Measurements from ENCODE around the gene TENT4A.

The TENT4A gene

DNA sequence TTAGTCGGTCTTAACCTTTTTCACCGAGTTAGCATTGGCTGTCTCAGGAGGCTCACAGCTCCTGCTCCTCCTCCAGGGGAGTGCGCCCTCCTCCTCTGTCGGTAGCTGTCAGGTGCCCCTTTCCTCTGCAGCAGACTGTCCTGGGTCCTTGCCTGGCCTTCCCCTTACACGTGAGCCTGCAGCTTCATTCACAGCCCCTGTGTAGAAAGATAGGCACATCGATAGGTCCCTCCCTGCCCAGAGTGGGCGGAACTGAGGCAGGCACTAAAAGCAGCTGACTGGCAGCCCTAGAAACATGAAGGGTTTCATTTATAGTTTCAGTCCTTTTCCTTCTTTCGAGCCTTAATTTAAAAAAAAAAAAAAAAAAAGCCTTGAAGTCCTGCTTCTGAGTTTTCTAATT is 17.2 kb downstream of the TENT4A start:
- no peaks in the 10 kb centered on the region for H3K36me3 ChIP-seq (ENCODE audit: control insufficient read depth, insufficient read depth, low read length)
- no peaks in the 10 kb centered on the region for H3K27me3 ChIP-seq (ENCODE audit: control insufficient read depth, insufficient read depth, low read length, poor library complexity, severe bottlenecking)
- H3K9me3 ChIP-seq (ENCODE audit: control insufficient read depth, low read length), result no peaks in the 10 kb centered on the region
- WGBS, 2 experiments, result 62 to 70% methylated on average over 7 to 8 of the region's 8 CpGs
- H3K27ac ChIP-seq (ENCODE audit: insufficient read depth, low read depth, low read length, poor library complexity, severe bottlenecking), result no peak overlapping the region
- H3K4me3 ChIP-seq (ENCODE audit: insufficient read depth, low read depth, low read length), result no peak overlapping the region
- peaks cover 36% of the 10 kb centered on the region for H3K4me1 ChIP-seq (ENCODE audit: control insufficient read depth, insufficient read depth, low read length)

DNA sequence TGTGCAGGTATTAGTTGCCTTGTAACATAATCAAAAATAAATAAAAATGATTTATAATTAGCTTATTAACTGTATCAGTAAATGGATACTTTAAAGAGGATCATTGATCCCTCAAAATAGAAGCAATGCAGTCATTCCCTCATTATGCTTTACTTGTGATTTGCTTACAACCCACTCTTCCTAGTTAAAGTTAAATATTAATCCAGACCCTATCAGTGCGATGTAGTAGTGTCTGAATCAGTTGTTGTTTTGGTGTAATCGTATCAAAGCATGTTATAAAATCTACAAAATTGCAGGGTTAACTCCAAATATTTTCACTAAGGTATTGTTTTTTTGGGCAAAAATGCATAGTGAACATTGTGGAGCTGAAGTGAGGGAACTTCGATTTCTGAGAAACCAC is 17.6 kb downstream of the TENT4A start:
- Histone ChIP-seq H3K4me3 (ENCODE audit: insufficient read depth, low read depth, low read length) (no peak overlapping the region), H3K27ac (ENCODE audit: insufficient read depth, low read depth, low read length, poor library complexity, severe bottlenecking) (no peak overlapping the region), H3K4me1 (ENCODE audit: control insufficient read depth, insufficient read depth, low read length) (peaks cover 36% of the 10 kb centered on the region), H3K9me3 (ENCODE audit: control insufficient read depth, low read length) (no peaks in the 10 kb centered on the region), H3K36me3 (ENCODE audit: control insufficient read depth, insufficient read depth, low read length) (no peaks in the 10 kb centered on the region), H3K27me3 (ENCODE audit: control insufficient read depth, insufficient read depth, low read length, poor library complexity, severe bottlenecking) (no peaks in the 10 kb centered on the region)
- WGBS, 2 experiments, result 75 to 98% methylated on average over 3 of the region's 3 CpGs

DNA sequence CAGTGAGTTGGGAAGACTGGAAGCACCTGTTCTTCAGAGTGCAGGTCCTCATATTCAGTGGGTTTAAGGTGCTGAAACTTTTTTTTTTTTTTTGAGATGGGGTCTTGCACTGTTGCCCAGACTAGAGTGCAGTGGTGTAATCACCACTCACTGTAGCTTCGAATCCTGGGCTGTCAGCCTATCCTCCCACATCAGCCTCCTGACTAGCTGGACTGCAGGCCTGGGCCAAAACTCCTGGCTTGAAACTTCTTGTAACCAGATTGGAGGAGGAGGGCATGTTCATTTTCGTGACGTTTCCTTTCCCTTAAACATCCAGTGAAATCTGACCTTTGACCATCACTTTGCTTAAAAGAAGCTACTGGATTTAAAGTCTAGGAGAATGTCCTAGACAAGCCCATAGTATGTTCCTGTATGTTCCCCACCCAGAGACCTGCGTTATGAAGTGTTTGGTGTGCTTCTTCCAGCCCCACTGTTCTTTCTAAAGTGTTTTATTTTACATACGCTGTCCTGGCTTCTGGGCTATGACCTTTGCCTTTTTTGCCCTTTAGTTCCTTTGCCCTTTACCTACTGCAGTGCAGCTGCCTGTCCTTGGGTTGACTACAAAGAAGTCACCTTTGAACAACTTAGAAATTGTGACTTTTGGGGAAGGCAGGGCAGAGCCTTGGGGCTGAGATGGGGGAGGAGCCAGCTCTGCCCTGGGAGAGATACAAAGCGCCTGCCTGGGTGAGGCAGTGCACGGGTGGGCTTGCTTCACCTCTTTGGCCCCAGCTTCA is 18.4 kb downstream of the TENT4A start:
- Histone ChIP-seq H3K27me3 (ENCODE audit: control insufficient read depth, insufficient read depth, low read length, poor library complexity, severe bottlenecking) (no peaks in the 10 kb centered on the region), H3K27ac (ENCODE audit: insufficient read depth, low read depth, low read length, poor library complexity, severe bottlenecking) (no peak overlapping the region), H3K4me3 (ENCODE audit: insufficient read depth, low read depth, low read length) (no peak overlapping the region), H3K36me3 (ENCODE audit: control insufficient read depth, insufficient read depth, low read length) (no peaks in the 10 kb centered on the region), H3K4me1 (ENCODE audit: control insufficient read depth, insufficient read depth, low read length) (peaks cover 36% of the 10 kb centered on the region), H3K9me3 (ENCODE audit: control insufficient read depth, low read length) (no peaks in the 10 kb centered on the region)
- 85 to 86% methylated on average over 7 of the region's 7 CpGs for WGBS, 2 experiments

DNA sequence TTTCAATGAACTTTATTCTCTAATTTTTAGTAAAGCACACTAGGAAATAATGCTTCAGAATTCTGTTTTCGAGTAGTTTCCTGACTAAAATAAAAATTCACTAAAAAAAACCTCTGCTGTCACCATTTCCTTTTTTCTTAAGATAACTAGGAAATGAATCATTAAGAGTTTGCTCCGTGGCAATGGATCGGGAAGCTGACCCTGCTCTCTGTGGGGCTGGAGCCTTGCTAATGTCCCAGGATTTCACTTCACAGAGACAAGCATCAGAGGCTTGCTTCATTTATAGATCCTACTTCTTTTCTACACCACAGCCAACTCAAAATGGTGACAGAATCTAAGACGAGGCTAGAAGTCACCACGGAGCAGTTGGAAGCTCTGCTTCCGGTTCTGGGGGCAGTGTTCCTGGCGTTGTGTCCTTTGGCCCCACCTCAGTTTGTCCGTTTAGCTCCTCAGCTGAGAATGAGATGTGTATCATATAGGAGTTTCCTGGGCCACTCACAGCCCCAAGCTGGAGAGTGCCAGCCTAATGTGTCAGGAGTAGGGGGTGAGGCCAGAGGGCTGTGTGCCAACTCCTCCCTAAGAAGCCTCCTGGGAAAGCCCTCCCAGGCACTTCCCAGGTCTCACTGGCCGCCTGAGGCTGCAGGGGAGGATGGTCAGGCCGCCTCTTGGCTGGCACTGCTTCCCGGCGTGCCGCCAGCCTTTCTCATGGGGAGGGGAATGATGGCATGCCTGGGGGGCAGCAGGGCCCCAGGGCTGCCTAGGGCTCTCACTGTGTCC is 19.6 kb downstream of the TENT4A start:
- Histone ChIP-seq H3K4me3 (ENCODE audit: insufficient read depth, low read depth, low read length) (no peak overlapping the region), H3K9me3 (ENCODE audit: control insufficient read depth, low read length) (no peaks in the 10 kb centered on the region), H3K27ac (ENCODE audit: insufficient read depth, low read depth, low read length, poor library complexity, severe bottlenecking) (no peak overlapping the region), H3K36me3 (ENCODE audit: control insufficient read depth, insufficient read depth, low read length) (peaks cover 5% of the 10 kb centered on the region), H3K4me1 (ENCODE audit: control insufficient read depth, insufficient read depth, low read length) (peaks cover 29% of the 10 kb centered on the region), H3K27me3 (ENCODE audit: control insufficient read depth, insufficient read depth, low read length, poor library complexity, severe bottlenecking) (no peaks in the 10 kb centered on the region)
- WGBS, 2 experiments, result 94 to 95% methylated on average over 13 of the region's 13 CpGs

DNA sequence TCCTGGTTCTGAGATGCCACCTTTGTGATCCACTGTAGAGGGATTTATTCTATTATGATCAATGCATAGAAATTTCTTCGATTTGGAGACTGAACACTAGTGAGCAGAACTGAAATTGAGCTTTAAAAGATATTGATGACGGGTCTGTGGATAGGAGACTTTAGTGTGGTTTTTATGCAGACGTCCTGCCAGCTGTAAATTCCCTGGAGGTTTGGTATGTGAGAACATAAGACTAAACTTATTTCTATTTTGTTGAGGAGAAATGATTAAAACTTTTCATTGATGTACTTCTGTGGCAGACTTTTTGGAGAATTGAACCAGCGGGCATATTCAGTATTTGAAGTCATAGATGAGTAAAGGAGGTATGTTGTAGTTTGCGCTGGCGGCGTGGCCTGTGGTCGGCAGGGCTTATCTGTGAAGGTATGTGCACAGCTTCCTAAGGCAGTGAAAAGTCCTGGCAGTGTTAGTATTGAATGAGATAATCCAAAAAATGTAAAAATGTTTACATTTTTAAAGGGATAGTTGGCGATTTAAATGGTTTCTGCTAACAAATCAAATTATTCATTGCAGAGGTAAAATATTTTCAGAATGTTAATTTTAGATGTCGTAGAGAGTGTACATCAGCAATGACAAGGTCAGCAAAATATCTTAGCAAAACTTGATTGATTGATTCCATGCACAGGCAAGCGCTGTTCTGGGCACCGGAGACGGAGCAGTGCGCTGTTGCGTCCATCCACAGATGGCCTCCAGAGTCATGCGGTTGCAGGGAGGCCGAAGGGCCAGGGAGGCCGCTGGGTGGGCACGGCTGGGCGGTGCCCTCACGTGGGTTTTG is 20.4 kb downstream of the TENT4A start:
- no peaks in the 10 kb centered on the region for H3K27me3 ChIP-seq (ENCODE audit: control insufficient read depth, insufficient read depth, low read length, poor library complexity, severe bottlenecking)
- WGBS, 2 experiments, result 86 to 88% methylated on average over 21 of the region's 21 CpGs
- no peaks in the 10 kb centered on the region for H3K9me3 ChIP-seq (ENCODE audit: control insufficient read depth, low read length)
- no peak overlapping the region for H3K4me3 ChIP-seq (ENCODE audit: insufficient read depth, low read depth, low read length)
- no peak overlapping the region for H3K27ac ChIP-seq (ENCODE audit: insufficient read depth, low read depth, low read length, poor library complexity, severe bottlenecking)
- peaks cover 6% of the 10 kb centered on the region for H3K36me3 ChIP-seq (ENCODE audit: control insufficient read depth, insufficient read depth, low read length)
- H3K4me1 ChIP-seq (ENCODE audit: control insufficient read depth, insufficient read depth, low read length), result peaks cover 22% of the 10 kb centered on the region

DNA sequence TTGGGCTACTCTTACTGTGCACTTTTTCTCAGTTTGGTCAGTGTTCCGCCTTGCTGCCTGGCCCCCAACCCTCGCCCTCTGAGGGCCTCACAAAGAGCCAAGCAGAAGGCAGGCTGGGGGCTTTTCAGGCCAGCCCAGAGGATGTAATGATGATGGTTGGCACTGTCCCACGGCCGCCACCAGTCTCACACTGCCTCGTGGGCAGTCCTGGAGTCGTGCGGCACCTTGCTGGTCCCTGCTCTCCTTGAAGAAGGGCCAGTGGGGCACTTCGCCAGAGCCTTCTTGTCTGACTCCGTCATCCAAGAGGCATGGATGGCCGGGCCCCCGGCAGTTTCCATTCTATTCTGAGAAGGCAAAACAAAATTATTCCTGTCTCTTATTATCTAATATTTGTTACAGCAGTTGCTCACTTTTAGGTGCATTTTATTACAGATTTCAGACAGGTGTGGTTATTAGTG is 21.0 kb downstream of the TENT4A start:
- no peaks in the 10 kb centered on the region for H3K27me3 ChIP-seq (ENCODE audit: control insufficient read depth, insufficient read depth, low read length, poor library complexity, severe bottlenecking)
- H3K9me3 ChIP-seq (ENCODE audit: control insufficient read depth, low read length), result no peaks in the 10 kb centered on the region
- H3K4me3 ChIP-seq (ENCODE audit: insufficient read depth, low read depth, low read length), result no peak overlapping the region
- H3K36me3 ChIP-seq (ENCODE audit: control insufficient read depth, insufficient read depth, low read length), result peaks cover 10% of the 10 kb centered on the region
- WGBS, 2 experiments, result 84 to 86% methylated on average over 11 of the region's 11 CpGs
- H3K4me1 ChIP-seq (ENCODE audit: control insufficient read depth, insufficient read depth, low read length), result peaks cover 19% of the 10 kb centered on the region
- H3K27ac ChIP-seq (ENCODE audit: insufficient read depth, low read depth, low read length, poor library complexity, severe bottlenecking), result no peak overlapping the region

DNA sequence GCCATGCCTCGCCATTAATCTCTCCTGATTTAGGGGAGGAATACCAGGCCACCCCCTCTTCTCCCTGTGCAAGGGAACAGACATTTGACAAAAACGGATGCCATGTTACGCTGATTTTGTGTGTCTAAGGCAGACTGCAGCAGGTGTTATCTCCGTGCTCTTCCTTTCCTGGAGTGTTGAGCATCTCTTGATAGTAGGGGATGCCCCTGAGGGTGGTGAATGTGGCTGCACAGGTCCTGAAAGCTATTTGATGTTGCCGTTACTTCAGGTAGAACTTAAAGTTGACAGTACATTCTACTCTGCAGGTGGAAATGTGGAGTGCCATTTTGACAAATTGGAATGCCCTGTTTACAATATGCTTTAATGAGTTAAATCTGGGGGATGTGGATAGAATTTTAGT is 21.5 kb downstream of the TENT4A start:
- 93 to 96% methylated on average over 5 of the region's 5 CpGs for WGBS, 2 experiments
- H3K27me3 ChIP-seq (ENCODE audit: control insufficient read depth, insufficient read depth, low read length, poor library complexity, severe bottlenecking), result no peaks in the 10 kb centered on the region

DNA sequence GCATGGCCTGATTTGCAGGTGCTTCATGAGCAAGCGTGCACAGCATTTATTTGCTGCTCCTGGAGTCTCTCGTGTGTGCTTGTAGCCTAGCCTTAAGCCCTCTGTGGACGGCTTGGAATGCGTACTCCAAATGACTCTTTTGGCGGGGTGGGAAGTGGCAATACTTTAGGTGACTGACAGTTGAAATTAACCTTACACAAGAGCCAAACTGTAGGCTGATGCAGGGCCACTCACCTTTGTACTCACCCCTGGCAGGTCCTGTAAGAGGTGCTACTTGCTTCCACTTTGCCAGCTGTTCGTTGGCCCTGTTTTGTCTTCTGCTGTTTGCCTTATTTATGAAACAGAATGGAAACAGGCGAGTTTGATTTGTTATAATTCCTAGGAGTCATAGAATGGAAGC is 22.9 kb downstream of the TENT4A start:
- Histone ChIP-seq H3K4me3 (ENCODE audit: insufficient read depth, low read depth, low read length) (no peak overlapping the region), H3K4me1 (ENCODE audit: control insufficient read depth, insufficient read depth, low read length) (peaks cover 7% of the 10 kb centered on the region), H3K27me3 (ENCODE audit: control insufficient read depth, insufficient read depth, low read length, poor library complexity, severe bottlenecking) (no peaks in the 10 kb centered on the region), H3K36me3 (ENCODE audit: control insufficient read depth, insufficient read depth, low read length) (peaks cover 13% of the 10 kb centered on the region), H3K9me3 (ENCODE audit: control insufficient read depth, low read length) (no peaks in the 10 kb centered on the region), H3K27ac (ENCODE audit: insufficient read depth, low read depth, low read length, poor library complexity, severe bottlenecking) (no peak overlapping the region)
- WGBS, 2 experiments, result 92 to 97% methylated on average over 7 of the region's 7 CpGs

More for the DNA sequence above, 21.5 kb downstream of the TENT4A start:
- Histone ChIP-seq H3K9me3 (ENCODE audit: control insufficient read depth, low read length) (no peaks in the 10 kb centered on the region), H3K4me3 (ENCODE audit: insufficient read depth, low read depth, low read length) (no peak overlapping the region), H3K4me1 (ENCODE audit: control insufficient read depth, insufficient read depth, low read length) (peaks cover 13% of the 10 kb centered on the region), H3K36me3 (ENCODE audit: control insufficient read depth, insufficient read depth, low read length) (peaks cover 13% of the 10 kb centered on the region), H3K27ac (ENCODE audit: insufficient read depth, low read depth, low read length, poor library complexity, severe bottlenecking) (no peak overlapping the region)

DNA sequence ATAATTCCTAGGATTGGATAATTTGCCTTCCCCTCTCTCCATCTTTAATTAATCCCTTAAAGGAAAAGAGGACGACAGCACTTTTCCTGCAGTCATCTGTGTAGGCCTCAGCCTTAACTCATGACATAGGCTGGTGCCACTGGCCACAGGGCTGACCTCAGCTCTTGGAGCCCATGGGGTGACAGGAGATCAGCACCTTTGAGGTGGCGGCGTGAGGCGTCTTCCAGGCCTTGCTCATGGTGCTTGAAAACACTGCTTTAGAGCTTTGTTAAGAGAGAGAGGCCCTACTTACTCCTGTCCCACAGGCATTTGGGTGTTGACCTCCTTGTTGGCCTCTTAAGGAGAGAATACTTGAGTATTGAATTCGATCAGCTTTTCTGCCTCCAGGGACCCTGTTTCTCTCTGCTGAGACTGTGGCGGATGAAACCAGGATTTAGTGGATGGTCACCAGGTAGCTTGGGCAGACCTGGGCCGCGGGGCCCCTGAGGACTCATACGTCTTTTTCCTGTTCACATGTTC is 23.4 kb downstream of the TENT4A start:
- 95 to 98% methylated on average over 9 of the region's 9 CpGs for WGBS, 2 experiments
- no peaks in the 10 kb centered on the region for H3K9me3 ChIP-seq (ENCODE audit: control insufficient read depth, low read length)

More for the DNA sequence above, 23.4 kb downstream of the TENT4A start:
- no peak overlapping the region for H3K4me3 ChIP-seq (ENCODE audit: insufficient read depth, low read depth, low read length)
- H3K27ac ChIP-seq (ENCODE audit: insufficient read depth, low read depth, low read length, poor library complexity, severe bottlenecking), result no peak overlapping the region
- H3K4me1 ChIP-seq (ENCODE audit: control insufficient read depth, insufficient read depth, low read length), result peaks cover 4% of the 10 kb centered on the region
- H3K27me3 ChIP-seq (ENCODE audit: control insufficient read depth, insufficient read depth, low read length, poor library complexity, severe bottlenecking), result no peaks in the 10 kb centered on the region
- H3K36me3 ChIP-seq (ENCODE audit: control insufficient read depth, insufficient read depth, low read length), result peaks cover 13% of the 10 kb centered on the region

All from ectodermal cell (in vitro differentiated cells).